ENCODE data around the gene DDB1. TPM values are rescaled to one million over a fixed set of nuclear protein-coding genes. Genes with fewer than 3 reads are reported as not detected.

The DDB1 gene
- total and polyA plus RNA-seq, 2 of the 4 experiments (the other 2 are of a cell fraction) = 221 to 412 TPM

DNA sequence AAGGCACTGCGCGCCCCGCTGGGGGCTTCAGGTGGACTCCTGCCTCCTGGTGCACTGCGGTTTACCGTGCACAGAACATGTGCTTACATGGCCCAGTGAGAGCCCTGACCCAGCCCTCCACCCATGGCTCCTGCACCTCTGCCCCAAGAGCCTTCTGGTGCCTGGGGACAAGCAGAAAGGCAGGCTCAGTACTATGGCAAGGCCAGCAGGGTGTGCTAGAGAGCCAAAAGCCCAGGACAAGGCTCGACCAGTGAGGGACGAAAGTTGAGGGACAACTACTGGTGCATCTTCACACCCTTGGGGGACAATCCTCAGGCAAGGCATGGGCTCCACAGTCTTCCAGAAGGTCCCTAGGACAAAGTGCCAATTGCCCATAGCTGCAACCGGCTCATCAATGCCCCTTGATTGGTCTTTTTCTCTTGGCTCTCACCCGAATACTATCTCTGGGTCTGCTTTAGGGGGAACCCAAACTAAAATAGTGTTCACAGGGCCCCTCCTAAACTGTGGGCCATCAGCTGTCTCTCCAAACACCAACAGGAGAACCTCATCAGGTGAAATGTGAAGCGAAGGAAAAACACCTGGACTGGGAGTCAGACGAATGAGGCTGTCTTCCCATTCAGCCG, 78.4 kb downstream of the DDB1 start:
- Histone ChIP-seq H2BK15ac (ENCODE audit: low read depth, low read length) (no peak overlapping the region), H4K91ac (ENCODE audit: insufficient read depth, low read depth, low read length) (no peak overlapping the region), H3K4me1 (ENCODE audit: control insufficient read depth, insufficient read depth, low read length) (no peaks in the 10 kb centered on the region), H3K4me3 (ENCODE audit: insufficient read depth, low read depth, low read length) (no peak overlapping the region), H4K8ac (ENCODE audit: low read depth in 2 of 2, low read length in 2 of 2) (no peak overlapping the region), H2BK20ac (ENCODE audit: low read depth, low read length) (no peak overlapping the region), H4K5ac (ENCODE audit: low read depth, low read length) (no peak overlapping the region), H3K36me3 (ENCODE audit: control insufficient read depth, insufficient read depth, low read length) (no peaks in the 10 kb centered on the region), H3K14ac (replicated peaks; ENCODE audit: low read depth, low read length) (no peak overlapping the region; the same call in 1 of the 2 replicates), H3K79me1 (ENCODE audit: low read depth in 1 of 2, low read length in 2 of 2) (no peaks in the 10 kb centered on the region), H3K23ac (ENCODE audit: low read depth, low read length) (no peak overlapping the region), H2AK9ac (replicated peaks; ENCODE audit: low read depth, low read length, poor library complexity) (peak overlapping the region; percentile 82), H4K20me1 (ENCODE audit: insufficient read depth, low read length) (no peaks in the 10 kb centered on the region), H3K9ac (ENCODE audit: low read depth, low read length) (no peak overlapping the region), H3K9me1 (ENCODE audit: insufficient read depth, low read length) (no peaks in the 10 kb centered on the region), H2AK5ac (ENCODE audit: low read depth, low read length) (no peak overlapping the region), H3K27me3 (ENCODE audit: control insufficient read depth, insufficient read depth, low read length) (peaks cover 1% of the 10 kb centered on the region; the same call in 1 of the 2 replicates), H2BK120ac (ENCODE audit: low read depth, low read length) (no peak overlapping the region), H3K27ac (ENCODE audit: insufficient read depth, low read length) (no peak overlapping the region), H3K4me2 (ENCODE audit: low read depth, low read length) (no peak overlapping the region), H3K18ac (ENCODE audit: low read depth, low read length) (no peak overlapping the region), H3K4ac (ENCODE audit: low read depth, low read length) (no peak overlapping the region), H3K9me3 (ENCODE audit: control insufficient read depth, insufficient read depth, low read length) (no peaks in the 10 kb centered on the region), H3K56ac (ENCODE audit: extremely low read depth, insufficient read depth, low read length) (no peak overlapping the region), H2BK5ac (ENCODE audit: low read depth, low read length, poor library complexity, severe bottlenecking) (no peak overlapping the region), H2AFZ (replicated peaks; ENCODE audit: low read length, poor library complexity) (peak overlapping the region; percentile 71)
- in situ Hi-C loops (cut with MboI; ENCODE audit: low sequenced_read_pairs) (loop anchor here (5.0 kb wide), 1 partner anchor 62 kb away; no protein-coding TSS in a partner anchor), dilution Hi-C loops (cut with HindIII; ENCODE audit: low sequenced_read_pairs, unreplicated experiment) (no loop called here), intact Hi-C loops (cut with micrococcal nuclease) (loop anchor here (1.0 kb wide), 2 partner anchors 40 to 131 kb away; no protein-coding TSS in a partner anchor)
- no TSS peak for BruUV-seq (replicated peaks)
- DNase-seq (peak; percentile 52), ATAC-seq (ENCODE audit: low read depth) (peak; percentile 99)
- WGBS, 2 experiments (ENCODE audit: extremely low coverage in 2 of 2, insufficient read length in 1 of 2) = 45% methylated on average over 8 of the region's 12 CpGs; no CpG with 5 or more reads in 1 of the 2 experiments
- no peak for TF ChIP-seq RCOR1 (IDR thresholded peaks at IDR 0.05; ENCODE audit: insufficient replicate concordance, low read length)
- peak; percentile 75 for TF ChIP-seq SMC3 (IDR thresholded peaks at IDR 0.05; ENCODE audit: low read depth, low read length)
- no peak for TF ChIP-seq FOS (IDR thresholded peaks at IDR 0.05; ENCODE audit: low read depth, low read length)
- TF ChIP-seq NFE2L2 (IDR thresholded peaks at IDR 0.05; ENCODE audit: low read depth, low read length) = no peak
- no peak for TF ChIP-seq USF2 (IDR thresholded peaks at IDR 0.05; ENCODE audit: low read depth, low read length)
- TF ChIP-seq CEBPB (IDR thresholded peaks at IDR 0.05; ENCODE audit: low read depth, low read length) = no peak
- TF ChIP-seq, protein P1, sequence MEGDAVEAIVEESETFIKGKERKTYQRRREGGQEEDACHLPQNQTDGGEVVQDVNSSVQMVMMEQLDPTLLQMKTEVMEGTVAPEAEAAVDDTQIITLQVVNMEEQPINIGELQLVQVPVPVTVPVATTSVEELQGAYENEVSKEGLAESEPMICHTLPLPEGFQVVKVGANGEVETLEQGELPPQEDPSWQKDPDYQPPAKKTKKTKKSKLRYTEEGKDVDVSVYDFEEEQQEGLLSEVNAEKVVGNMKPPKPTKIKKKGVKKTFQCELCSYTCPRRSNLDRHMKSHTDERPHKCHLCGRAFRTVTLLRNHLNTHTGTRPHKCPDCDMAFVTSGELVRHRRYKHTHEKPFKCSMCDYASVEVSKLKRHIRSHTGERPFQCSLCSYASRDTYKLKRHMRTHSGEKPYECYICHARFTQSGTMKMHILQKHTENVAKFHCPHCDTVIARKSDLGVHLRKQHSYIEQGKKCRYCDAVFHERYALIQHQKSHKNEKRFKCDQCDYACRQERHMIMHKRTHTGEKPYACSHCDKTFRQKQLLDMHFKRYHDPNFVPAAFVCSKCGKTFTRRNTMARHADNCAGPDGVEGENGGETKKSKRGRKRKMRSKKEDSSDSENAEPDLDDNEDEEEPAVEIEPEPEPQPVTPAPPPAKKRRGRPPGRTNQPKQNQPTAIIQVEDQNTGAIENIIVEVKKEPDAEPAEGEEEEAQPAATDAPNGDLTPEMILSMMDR (conservative IDR thresholded peaks at IDR 0.05; ENCODE audit: low read depth, low read length) = peak; percentile 81
- no peak for TF ChIP-seq MAFK (IDR thresholded peaks at IDR 0.05; ENCODE audit: low read depth, low read length)
- no peak for TF ChIP-seq RFX5 (IDR thresholded peaks at IDR 0.05; ENCODE audit: low read depth, low read length)
- peak; percentile 78 for TF ChIP-seq RAD21 (IDR thresholded peaks at IDR 0.05; ENCODE audit: low read length)
- TF ChIP-seq CHD1 (IDR thresholded peaks at IDR 0.05; ENCODE audit: low read depth, low read length) = no peak
- ChIA-PET POLR2A (ENCODE audit: unreplicated experiment) (no interaction called here), CTCF (interaction anchor here (0.6 to 1.5 kb wide), 4 partner anchors 41 to 1681 kb away, joined by 3 to 8 read pairs (median 5); partner anchors contain the start of gene VWCE)
